H1 (cell line): Measurements from ENCODE around the gene RIPK4. TPM values are rescaled to one million over a fixed set of nuclear protein-coding genes. Genes with fewer than 3 reads are reported as not detected.

ENCODE experiments used
- CTBP2 ChIP-seq: IDR thresholded peaks from 2 replicates; pipeline ENCODE4 v1.7.0; 2011; ENCODE audit warnings: borderline replicate concordance, mild to moderate bottlenecking, moderate library complexity, mixed read lengths, low read length; ENCODE audit not compliant: insufficient read depth, insufficient read length
- EZH2 ChIP-seq: fragments of 200-600 bp; sonication (generic); IDR thresholded peaks from 2 replicates; pipeline ENCODE4 v1.7.1; 2012; ENCODE audit warnings: low read depth, mild to moderate bottlenecking, moderate library complexity, low read length, inconsistent platforms; ENCODE audit not compliant: severe bottlenecking
- JUND ChIP-seq: IDR thresholded peaks from 2 replicates; pipeline ENCODE4 v1.6.1; 2011; ENCODE audit warnings: mild to moderate bottlenecking, improper control_type of control experiment, low read length
- PHF8 ChIP-seq: fragments of 200-600 bp; sonication (generic); conservative IDR thresholded peaks from 2 replicates; pipeline ENCODE4 v1.7.1; 2012; ENCODE audit warnings: low read depth, mild to moderate bottlenecking, inconsistent platforms, low read length, moderate library complexity
- SAP30 ChIP-seq: fragments of 300-600 bp; sonication (generic); IDR thresholded peaks from 2 replicates; pipeline ENCODE4 v1.7.1; 2012; ENCODE audit warnings: low read length, moderate library complexity, mild to moderate bottlenecking, inconsistent platforms; ENCODE audit not compliant: insufficient read depth, insufficient replicate concordance
- SIN3A ChIP-seq, 2 experiments: IDR thresholded peaks in 1 of 2; conservative IDR thresholded peaks in 1 of 2; 2 replicates each; pipeline ENCODE4 v1.6.1; 2011 to 2012; ENCODE audit warnings: low read length in 2 of 2, improper control_type of control experiment in 1 of 2, low read depth in 1 of 2, mild to moderate bottlenecking in 1 of 2
- SIX5 ChIP-seq: IDR thresholded peaks from 2 replicates; pipeline ENCODE4 v1.6.1; 2011; ENCODE audit warnings: mild to moderate bottlenecking, low read depth, low read length
- SP2 ChIP-seq: IDR thresholded peaks from 2 replicates; pipeline ENCODE4 v1.6.1; 2012; ENCODE audit warnings: mild to moderate bottlenecking, low read length, inconsistent platforms
- TAF1 ChIP-seq: IDR thresholded peaks from 2 replicates; pipeline ENCODE4 v1.6.1; 2011; ENCODE audit warnings: mild to moderate bottlenecking, low read depth, low read length
- polyA plus RNA-seq, 7 experiments: library from polyadenylated mRNA; depleted of rRNA in 3 of 7; stranded (reverse) in 5 of 7; unstranded in 2 of 7; fragments of >200 nt in 5 of 7; fragments of 200-250 nt in 2 of 7; gene quantifications; 1 replicate in 5 of 7; 2 replicates in 1 of 7; 4 replicates in 1 of 7; pipeline versions ENCODE4 v1.2.1 to v1.2.3, GENCODE V29; 2011 to 2013; ENCODE audit warnings: missing spikeins in 2 of 7, mixed read lengths in 2 of 7
- total RNA-seq: library from RNA; stranded (reverse); fragmentation: NEBNext Ultra II Directional; extraction: Animal tissue kit (Norgen Biotek cat#: 25700); gene quantifications from 2 replicates; pipeline ENCODE4 v1.2.1, GENCODE V29; 2021
- TF ChIP-seq, protein P1 (sequence below): IDR thresholded peaks from 2 replicates; pipeline ENCODE4 v1.6.1; 2011; ENCODE audit warnings: low read length, improper control_type of control experiment

Gene RIPK4
- total and polyA plus RNA-seq, 2 of the 8 experiments (the other 6 are each of a cell fraction or from before 2014, with no cell fraction given): 2.7 to 5.6 TPM

DNA sequence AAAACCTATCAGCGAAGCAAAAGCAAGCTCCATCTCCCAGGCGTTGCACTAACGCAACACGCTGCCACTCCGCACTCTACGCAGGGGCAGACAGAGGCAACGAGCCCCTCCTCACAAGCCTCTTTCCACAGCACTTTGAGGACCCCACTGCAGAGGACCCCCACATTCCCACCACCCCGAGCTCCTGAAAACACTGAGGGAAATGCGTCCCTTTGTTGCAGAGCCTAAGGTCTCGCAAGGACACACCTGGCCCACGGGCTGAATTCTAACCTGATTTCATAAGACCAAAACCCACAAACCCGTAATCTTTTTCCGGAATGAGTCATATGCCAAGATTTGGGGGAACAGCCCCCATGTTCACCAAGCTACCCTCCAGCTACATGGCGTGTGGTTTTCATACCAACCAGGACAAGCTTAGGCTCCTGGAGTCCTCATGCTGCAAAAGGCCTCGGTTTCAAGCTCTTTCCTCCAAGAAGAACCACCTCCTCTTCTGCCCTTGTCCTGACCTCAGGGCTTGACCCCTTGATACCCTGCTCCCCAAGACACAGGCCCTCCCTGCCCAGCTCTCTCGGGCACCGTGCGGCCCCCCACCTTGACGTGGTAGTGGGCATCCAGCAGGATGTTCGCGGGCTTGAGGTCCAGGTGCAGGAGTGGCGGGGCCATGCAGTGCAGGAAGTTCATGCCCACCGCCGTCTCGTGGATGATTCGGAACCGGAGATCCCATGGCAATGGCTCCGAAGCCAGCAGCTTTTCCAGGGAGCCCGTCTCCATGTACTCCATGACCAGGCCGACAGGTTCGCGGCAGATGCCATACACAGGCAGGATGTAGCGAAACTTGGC lies 10.7 kb downstream of the RIPK4 start (continued):
- TF ChIP-seq CTBP2: no peak
- TF ChIP-seq JUND: no peak
- TF ChIP-seq EZH2: no peak
- TF ChIP-seq TAF1: no peak
- TF ChIP-seq SP2: no peak
- TF ChIP-seq SIX5: no peak
- no peak for TF ChIP-seq PHF8
- TF ChIP-seq SAP30: no peak
- TF ChIP-seq SIN3A (conservative IDR thresholded peaks at IDR 0.05 in 1 of 2, IDR thresholded peaks at IDR 0.05 in 1 of 2; ENCODE audit: low read depth in 1 of 2, low read length in 2 of 2): no peak
- TF ChIP-seq, protein P1, sequence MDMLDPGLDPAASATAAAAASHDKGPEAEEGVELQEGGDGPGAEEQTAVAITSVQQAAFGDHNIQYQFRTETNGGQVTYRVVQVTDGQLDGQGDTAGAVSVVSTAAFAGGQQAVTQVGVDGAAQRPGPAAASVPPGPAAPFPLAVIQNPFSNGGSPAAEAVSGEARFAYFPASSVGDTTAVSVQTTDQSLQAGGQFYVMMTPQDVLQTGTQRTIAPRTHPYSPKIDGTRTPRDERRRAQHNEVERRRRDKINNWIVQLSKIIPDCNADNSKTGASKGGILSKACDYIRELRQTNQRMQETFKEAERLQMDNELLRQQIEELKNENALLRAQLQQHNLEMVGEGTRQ: no peak
